ENCODE measurements around the gene WNT4.

GRCh38 chr1:22071511-22071910, 71.4 kb downstream of the WNT4 start:
- TF ChIP-seq, protein P1, sequence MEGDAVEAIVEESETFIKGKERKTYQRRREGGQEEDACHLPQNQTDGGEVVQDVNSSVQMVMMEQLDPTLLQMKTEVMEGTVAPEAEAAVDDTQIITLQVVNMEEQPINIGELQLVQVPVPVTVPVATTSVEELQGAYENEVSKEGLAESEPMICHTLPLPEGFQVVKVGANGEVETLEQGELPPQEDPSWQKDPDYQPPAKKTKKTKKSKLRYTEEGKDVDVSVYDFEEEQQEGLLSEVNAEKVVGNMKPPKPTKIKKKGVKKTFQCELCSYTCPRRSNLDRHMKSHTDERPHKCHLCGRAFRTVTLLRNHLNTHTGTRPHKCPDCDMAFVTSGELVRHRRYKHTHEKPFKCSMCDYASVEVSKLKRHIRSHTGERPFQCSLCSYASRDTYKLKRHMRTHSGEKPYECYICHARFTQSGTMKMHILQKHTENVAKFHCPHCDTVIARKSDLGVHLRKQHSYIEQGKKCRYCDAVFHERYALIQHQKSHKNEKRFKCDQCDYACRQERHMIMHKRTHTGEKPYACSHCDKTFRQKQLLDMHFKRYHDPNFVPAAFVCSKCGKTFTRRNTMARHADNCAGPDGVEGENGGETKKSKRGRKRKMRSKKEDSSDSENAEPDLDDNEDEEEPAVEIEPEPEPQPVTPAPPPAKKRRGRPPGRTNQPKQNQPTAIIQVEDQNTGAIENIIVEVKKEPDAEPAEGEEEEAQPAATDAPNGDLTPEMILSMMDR (IDR thresholded peaks at IDR 0.05): no peak
- TF ChIP-seq POLR2A (IDR thresholded peaks at IDR 0.05) (no peak), POLR2AphosphoS5 (IDR thresholded peaks at IDR 0.05) (no peak)

All from prostate gland (tissue), 2 donors.